IPS-18c (cell line): ENCODE data around the gene ZNF837.
A peak's percentile ranks its signal among the peaks of the same experiment; 100 is the strongest.
"Not testable (repeated sequence)": the region's sequence is repeated elsewhere in the genome, so short reads cannot be mapped to it uniquely, and the experiment has no call there.

Source experiments
- H3K4me3 ChIP-seq: 2 replicates; pipeline ENCODE4 v1.7.0; 2013; ENCODE audit warnings: low read depth, mild to moderate bottlenecking, low read length, moderate library complexity; ENCODE audit not compliant: insufficient read depth
- H3K9me3 ChIP-seq: one replicate; pipeline ENCODE4 v1.6.1; 2013; ENCODE audit warnings: mild to moderate bottlenecking, low read length, moderate library complexity; ENCODE audit not compliant: control insufficient read depth, insufficient read depth

Gene ZNF837

DNA sequence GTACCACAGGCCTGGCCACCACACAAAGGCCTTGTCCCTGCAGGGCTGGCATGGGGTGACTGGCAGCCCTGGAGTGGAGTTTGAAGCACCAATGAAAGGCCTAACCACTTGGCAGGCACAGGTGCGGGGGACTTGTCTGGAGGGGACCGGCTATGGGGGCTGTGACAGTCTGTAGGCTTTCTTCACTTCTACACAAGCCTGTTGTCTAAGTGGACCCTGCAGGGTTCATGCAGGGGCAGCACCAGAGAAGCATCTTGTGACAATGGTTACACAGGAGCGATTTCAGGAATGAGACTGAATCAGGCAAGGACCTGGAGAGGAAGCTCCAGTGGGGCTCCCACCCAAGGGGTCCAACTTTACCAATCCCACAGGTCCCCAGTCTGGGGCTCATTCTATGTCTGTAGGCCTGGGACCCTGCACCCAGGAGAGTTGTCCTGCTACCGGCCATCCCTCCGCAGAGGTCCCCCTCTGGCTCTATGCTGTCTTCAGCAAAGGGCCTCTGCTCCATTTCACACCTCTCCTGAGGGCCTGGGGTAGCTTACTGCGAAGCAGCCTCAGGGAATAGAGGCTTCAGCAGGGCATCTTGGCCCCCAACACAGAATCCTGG lies 2.3 kb upstream of the ZNF837 start:
- H3K4me3 ChIP-seq, result no peak overlapping the region
- no peaks in the 10 kb centered on the region for H3K9me3 ChIP-seq

DNA sequence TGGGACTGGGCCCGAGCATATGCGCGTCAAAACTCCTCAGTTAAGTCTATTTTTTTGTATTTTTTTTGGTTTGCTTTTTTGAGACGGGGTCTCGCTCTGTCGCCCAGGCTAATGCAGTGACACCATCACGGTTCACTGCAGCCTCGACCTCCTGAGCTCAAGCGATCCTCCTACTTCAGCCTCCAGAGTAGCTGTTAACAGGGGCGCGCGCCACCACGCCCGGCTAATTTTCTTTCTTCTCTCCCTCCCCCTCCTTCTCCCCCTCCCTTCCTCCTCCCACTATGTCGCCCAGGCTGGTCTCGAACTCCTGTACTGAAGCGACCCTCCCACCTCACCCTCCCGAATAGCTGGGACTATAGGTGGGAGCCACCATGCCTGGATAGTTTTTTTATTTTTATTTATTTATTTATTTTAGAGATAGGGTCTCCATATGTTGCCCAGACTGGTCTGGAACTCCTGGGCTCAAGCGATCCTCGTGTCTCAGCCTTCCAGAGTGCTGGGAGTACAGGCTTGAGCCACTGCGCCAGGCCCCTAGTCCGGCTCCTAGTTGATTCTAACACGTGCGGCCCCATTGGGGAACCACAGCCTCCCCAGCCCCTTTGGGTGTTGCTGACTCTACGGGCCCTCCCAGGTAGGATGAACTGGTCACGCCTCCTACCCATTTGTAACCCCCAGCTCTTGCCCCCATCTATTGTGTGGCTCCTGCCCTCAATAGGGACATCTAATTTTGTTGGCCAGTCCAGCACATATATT lies 806 bp upstream of the ZNF837 start:
- H3K9me3 ChIP-seq, result no peaks in the 10 kb centered on the region
- H3K4me3 ChIP-seq, result peak overlapping the region; percentile 49

DNA sequence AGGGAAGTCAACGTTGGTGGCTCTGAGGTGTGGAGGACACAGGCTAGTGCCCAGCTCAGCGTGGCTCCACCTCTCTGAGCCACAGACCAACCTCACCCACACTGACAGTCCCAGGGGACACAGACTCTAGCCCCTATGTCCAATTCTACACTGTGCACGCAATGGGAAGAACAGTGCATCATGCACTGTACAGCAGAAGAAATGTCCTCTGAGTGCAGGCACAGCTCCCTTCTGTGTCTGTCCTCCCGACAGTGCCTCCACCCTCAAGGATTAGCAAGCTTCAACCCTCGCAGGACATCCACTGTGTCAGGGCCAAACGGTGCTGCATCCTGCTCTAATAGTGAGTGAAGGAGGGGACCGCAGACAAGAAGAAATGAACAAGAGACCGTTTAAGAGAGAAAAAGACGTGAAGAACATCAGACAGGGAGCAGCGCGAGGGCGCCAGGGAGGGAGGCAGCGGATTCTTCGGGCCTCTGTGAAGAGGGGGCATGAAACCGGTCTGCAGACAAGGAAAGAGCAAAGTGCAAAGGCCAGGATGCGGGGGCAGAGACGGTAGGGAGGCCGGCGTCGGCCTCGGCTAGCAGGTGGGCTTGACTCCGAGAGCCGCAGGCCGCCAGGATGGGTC lies 681 bp downstream of the ZNF837 start:
- Histone ChIP-seq H3K9me3 (no peaks in the 10 kb centered on the region), H3K4me3 (peak overlapping the region; percentile 97)

DNA sequence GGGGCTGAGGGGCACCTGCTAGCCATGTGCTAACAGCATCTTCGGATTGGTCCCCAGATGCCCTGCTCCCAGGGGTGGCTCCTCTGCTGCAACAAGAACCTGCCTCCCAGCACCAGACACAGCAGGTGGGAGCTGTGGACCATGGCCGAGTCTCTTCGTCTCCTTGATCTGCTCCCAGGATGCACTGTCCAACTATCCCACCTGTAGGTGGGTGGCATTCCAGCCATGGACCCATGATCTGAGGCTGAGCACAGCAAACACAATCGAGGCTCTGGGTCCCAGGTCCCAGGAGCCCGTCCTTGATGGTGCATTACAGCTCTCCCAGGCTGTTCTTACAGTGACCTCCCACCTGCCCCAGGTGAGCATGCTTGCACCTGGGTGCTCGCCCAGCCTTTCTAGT lies 1.6 kb downstream of the ZNF837 start:
- Histone ChIP-seq H3K4me3 (no peak overlapping the region), H3K9me3 (no peaks in the 10 kb centered on the region)

DNA sequence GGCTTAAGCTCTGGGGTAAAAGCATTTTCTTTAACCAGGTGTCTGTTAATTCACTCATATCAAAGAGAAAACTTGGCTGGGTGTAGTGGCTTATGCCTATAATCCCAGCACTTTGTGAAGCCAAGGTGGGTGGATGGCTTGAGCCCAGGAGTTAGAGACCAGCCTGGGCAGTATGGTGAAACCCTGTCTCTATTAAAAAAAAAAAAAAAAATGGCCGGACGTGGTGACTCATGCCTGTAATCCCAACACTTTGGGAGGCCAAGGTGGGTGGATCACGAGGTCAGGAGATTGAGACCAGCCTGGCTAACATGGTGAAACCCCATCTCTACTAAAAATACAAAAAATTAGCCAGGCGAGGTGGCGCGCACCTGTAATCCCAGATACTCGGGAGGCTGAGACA lies 4.1 kb downstream of the ZNF837 start:
- not testable (repeated sequence) for H3K9me3 ChIP-seq

DNA sequence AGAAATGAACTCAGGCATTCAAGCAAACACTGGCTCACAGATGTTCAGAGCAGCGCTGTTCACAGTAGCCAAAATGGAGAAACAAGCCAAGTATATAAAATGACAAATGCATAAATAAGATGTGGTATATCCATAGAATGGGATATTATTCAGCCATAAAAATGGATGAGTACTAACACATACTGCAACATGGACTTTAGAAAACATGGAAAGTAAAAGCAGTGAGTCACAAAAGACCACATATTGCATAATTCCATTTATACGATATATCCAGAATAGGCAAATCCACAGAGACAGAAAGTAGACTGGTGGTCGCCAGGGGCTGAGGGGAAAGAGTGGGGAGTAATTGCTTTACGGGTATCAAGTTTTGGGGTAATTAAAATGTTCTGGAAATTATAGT lies 6.6 kb downstream of the ZNF837 start:
- H3K9me3 ChIP-seq, result no peaks in the 10 kb centered on the region

More for the DNA sequence above, 4.1 kb downstream of the ZNF837 start:
- H3K4me3 ChIP-seq, result not testable (repeated sequence)

DNA sequence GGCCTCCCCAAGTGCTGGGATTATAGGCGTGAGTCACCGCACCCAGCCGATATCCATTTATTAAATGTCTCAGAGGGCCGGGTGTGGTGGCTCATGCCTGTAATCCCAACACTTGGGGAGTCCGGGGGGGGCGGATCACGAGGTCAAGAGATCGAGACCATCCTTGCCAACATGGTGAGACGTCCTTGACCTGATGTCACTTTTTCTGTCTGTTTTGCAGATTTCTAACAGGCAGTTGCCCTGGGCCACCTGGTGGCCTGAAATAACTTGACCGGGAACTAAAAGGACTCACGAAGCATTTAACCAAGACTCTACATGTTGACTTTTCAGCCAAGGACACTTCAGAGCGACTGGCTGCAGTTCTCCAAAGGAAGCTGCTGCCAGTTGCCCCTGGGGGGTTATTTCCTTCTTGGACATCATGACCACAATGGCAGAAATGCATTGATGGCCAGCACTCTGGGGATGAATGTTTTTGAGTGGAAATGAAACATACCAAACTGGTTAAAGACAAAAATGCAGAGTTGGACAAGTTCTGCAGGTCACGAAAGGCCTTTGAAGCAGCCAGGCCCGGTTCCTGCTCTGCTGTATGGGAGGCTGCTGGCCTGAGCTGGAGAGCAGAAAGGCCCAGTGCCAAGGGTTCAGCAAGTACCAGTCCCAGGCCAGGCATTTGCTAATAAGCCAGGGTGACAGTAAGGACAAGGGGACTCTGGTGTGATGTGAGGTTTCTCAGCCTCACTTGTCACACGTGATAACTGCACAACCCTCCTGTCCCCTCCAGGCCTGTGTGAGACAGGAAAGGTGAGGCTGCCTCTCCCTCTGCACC lies 8.3 kb downstream of the ZNF837 start:
- H3K9me3 ChIP-seq, result no peaks in the 10 kb centered on the region

More for the DNA sequence above, 6.6 kb downstream of the ZNF837 start:
- no peak overlapping the region for H3K4me3 ChIP-seq

DNA sequence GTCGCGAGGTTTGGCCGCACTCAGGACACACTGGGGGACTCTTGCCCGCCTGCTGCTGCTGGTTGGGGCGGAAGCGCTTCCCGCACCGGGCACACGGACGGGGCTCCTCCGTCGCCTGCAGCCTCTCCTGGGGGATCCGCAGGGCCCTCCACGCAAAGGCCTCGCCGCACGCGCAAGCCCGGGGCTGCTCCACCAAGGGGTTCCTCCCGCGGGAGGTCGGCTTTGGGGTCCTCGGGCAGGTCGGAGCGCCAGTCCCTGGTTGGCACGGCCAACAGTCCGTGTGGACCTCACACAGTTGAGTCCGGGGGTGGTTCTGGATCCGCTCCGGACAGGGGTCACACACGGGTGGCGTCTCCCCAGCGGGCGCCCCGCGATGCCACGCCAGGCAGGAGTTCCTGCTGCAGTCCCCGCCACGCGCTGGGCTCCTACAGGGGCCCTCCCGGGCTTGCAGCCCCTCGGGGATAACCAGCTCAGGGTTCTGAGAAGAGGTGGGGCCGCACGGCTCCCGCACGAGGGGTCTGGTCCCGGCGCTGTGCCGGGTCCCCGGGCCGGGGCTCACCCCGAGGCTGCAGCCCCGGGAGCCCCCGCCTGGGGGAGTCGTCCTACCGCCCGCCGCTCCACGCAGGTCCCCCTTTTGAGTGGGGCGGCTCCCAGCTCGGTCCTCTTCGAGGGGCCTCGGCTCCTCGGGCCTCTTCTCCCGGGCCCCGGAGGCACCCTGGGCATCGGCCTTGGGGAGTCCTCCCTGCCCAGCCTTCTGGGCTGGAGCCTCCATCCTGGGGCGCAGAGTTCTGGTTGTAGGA lies 12.1 kb downstream of the ZNF837 start:
- no peak overlapping the region for H3K4me3 ChIP-seq
- H3K9me3 ChIP-seq, result no peaks in the 10 kb centered on the region

More for the DNA sequence above, 8.3 kb downstream of the ZNF837 start:
- H3K4me3 ChIP-seq, result no peak overlapping the region

DNA sequence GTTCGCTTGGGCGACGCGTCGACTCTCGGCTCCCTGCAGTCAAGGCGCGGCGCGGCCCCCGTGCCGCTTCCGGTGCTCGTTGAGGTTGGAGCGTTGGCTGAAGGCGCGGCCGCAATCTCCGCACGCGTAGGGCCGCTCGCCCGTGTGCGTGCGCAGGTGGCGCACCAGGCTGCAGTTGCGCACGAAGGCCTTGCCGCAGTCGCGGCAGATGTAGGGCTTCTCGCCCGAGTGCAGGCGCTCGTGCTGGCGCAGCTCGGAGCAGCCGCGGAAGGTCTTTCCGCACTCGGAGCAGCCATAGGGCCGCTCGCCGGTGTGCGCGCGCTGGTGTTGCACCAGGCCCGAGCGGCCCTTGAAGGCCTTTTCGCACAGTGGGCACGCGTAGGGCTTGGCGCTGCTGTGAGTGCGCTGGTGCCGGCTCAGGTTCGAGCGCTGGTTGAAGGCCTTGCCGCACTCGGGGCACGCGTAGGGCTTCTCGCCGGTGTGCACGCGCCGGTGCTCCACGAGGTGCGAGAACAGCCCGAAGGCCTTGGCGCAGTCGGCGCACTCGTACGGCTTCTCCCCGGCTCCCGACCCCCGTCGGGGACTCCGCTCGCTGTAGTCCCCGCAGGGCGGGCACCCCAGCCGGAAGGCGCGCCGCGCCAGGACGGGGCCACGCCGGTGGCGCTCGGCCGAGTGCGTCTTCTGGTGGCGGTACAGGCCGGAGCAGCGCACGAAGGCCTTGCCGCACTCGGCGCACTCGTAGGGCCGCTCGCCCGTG lies 13.0 kb downstream of the ZNF837 start:
- Histone ChIP-seq H3K9me3 (no peaks in the 10 kb centered on the region), H3K4me3 (no peak overlapping the region)

DNA sequence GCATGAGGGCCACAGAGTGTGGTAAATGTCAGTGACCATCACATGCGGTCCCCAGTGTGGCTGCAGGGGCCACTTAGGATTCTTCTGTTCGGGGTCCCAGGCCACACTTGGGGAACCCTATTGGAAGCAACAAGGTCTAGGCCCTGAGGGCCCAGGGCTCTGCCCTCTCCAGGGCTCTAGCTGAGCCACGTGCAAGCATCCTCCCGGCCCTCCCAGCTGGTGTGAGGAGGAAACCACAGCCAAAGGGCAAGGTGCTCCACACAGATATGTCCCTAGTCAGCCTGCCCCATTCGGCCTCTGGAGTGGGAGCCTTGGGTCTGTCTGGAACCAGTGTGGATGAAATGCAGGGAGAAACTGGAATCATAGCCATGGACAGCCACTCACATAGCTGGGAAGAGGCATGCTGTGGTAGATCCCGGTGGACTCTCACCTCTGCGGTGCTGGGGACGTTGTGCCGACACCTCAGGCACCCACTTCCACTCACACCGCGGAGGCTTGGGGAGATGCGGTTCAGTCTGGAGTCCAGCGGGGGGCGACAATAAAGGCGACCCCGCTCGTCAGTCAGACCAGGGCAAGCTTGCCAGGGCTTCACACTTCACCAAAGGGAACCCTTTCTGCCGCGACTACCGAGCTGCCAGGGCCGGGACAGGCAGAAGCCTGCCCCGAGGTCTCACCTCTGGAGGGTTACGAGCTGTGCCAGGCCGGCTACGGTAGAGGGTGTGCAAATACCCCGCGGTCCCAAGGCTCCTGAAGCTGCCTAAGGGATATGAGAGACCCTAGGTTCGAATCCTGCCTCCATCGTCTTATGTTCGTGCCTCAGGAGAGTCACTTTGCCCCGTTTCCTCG lies 14.0 kb downstream of the ZNF837 start:
- Histone ChIP-seq H3K9me3 (no peaks in the 10 kb centered on the region), H3K4me3 (no peak overlapping the region)

DNA sequence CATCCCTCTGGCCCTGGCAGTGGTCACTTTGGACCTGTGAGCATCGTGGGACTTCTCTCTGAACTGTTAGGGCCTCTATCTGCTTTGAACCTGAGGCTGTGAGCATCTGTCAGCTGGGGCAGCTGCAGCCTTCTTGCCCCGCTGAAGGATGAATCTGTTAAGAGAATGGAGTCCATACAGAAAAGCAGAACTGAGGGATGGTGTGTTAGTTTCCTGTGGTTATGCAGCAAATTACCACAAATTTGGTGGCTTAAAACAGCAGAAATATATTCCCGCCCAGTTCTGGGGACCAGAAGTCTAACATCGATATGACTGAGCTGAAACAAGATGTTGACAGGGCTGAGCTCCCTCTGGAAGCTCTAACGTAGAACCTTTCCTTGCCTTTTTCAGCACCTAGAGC lies 16.7 kb downstream of the ZNF837 start:
- Histone ChIP-seq H3K9me3 (no peaks in the 10 kb centered on the region), H3K4me3 (no peak overlapping the region)

DNA sequence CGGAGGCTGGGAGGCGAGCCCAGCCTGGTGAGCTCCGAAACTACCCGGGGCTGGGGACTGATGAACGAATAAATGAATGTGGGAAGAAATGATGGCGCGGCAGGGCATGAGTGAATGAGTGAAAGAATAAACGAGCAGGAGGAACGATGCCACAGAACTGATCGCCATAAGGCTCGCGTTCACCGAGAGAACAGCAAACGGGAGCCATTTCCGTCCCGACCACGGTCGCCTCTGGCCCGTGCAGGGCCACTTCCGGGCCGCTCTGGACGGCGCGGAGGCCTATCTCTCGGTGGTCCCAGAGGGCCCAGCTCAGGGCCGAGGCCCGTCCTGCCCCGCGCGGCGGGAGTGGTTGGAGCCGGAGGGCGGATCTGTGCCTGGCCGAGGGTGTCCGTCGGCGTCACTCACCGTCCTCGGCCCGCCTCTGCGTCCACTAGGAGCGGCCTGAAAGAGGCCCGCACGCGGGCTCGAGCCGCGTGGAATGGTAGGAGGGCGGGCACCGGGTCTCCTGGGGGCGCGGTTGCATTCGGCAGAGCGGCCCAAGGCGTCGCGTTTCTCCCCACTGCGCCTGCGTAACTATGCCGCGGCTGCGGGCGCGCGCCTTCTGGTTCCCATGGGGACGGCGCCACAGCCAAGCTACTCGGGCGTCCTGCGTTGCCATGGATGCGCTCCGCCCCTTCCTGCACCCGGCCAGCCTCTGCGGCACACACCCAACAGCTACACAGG lies 18.4 kb downstream of the ZNF837 start, which contains the start of gene ZNF497:
Gene ZNF497 (minus strand): TSS at position 480 of the 723 bp plus-strand sequence. CDS start 5,116 bp downstream, outside the sequence.
- H3K4me3 ChIP-seq, result peak within 1 kb of the TSS; percentile 96
- no peaks in the 10 kb centered on the region for H3K9me3 ChIP-seq

DNA sequence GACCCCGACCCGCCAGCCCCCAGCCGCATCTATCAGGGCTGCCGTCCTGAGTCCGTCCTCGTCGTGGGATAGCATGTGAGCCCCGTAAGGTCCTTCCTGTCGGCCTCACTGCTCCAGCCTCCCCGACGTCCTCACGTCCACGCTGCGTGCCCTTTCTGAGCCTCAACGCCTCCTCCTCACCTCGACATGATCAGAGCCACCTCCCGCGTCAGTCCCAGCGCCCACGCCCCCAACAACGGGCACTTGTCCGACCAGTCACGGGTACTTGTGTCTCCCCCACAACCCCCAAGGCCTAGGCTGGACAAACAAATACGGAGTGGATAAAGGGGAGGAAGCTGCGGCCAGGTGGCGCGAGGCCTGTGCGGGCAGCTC lies 18.9 kb downstream of the ZNF837 start:
- H3K9me3 ChIP-seq, result no peaks in the 10 kb centered on the region

DNA sequence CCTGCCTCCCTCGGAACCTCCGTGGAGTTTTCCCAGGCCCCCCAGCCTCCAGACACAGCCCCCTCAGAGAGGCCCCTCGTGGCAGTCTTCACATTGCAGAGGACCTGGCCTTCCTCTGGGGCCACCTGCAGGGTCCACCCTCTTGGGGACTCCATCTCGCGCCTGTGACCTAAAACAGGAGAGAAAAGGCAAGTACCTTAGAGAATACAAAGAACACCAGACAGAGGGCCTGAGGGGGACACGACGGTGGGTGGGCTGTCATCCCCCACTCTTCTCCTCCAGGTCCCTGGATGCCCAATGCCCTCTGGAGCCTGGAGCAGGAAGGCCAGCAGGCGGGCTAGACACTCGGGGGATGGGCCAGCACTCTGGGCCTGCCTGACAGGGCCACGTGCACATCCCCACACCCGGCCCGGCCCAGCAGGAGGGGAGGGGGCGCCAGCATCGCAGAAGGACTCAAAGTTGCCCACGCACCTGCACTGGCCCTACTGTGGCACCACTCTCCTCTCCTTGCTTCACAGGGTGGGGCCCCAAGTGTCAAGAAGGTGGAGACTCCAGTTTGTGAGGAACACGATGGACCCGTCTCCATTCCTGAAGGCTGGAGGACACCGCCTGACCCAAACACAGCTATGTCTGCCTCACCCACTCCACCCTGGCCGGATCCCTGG lies 23.2 kb downstream of the ZNF837 start:
- no peaks in the 10 kb centered on the region for H3K9me3 ChIP-seq

More for the DNA sequence above, 18.9 kb downstream of the ZNF837 start:
- peak overlapping the region; percentile 96 for H3K4me3 ChIP-seq

More for the DNA sequence above, 23.2 kb downstream of the ZNF837 start:
- H3K4me3 ChIP-seq, result no peak overlapping the region
